ENCODE data around the gene KRT6A. TPM values are rescaled to one million over a fixed set of nuclear protein-coding genes. Genes with fewer than 3 reads are reported as not detected.

KRT6A gene
- total and polyA plus RNA-seq, 9 of the 15 experiments (the other 6 are each of a cell fraction or from before 2014, with no cell fraction given) = 0.26 TPM; not detected in 8

DNA sequence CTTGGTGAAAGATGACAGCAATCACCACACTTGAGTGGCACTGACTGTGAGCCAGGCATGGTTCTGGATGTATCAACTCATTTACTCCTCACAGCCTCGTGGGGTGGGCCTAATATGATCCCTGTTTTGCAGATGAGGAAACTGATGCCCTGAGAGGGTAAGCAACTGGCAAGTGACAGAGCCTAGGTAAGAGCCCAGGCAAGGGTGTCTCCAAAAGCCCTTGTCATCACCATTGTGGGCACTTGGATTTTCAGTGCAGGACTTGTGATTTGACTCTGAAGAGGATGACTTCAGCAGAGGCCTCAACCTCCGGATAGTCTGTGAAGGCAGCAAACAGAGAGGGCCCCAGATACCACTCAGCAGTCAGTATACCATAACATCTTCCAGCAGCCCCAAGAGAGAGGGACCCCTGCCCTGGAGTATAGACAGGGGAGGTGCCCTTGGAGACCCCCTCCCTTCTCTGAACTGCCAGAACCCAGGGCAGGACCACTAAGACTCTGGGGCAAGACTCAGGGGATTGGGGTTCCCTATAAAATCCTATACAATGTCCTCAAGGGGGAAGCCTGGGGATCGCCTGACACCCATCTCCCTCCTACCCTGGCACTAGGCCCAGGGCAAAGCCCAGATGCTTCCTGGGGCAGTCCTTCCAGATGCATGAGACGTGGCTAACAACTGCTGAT, 34.2 kb upstream of the KRT6A start:
- WGBS (ENCODE audit: insufficient coverage, low coverage, missing lambda C conversion rate) = 0% methylated on average over 4 of the region's 4 CpGs
- in situ Hi-C loops (cut with MboI) = no loop called here
- no peak for DNase-seq (ENCODE audit: extremely low read depth in 1 of 4, low spot score in 3 of 4)

More for the DNA sequence above, 34.2 kb upstream of the KRT6A start:
- H4K20me1 ChIP-seq (replicated peaks; ENCODE audit: control insufficient read depth, insufficient read depth, low read length) = peaks cover 5% of the 10 kb centered on the region; the same call in 1 of the 2 replicates
- no TSS peak for BruUV-seq (replicated peaks)
- no peaks in the 10 kb centered on the region for H3K4me1 ChIP-seq (replicated peaks in 1 of 2; ENCODE audit: control insufficient read depth in 2 of 2, insufficient read depth in 2 of 2, low read length in 2 of 2)
- no peaks in the 10 kb centered on the region for H3K9me3 ChIP-seq (replicated peaks; ENCODE audit: control insufficient read depth, insufficient read depth, low read depth, low read length)
- ChIA-PET POLR2A (no interaction called here), CTCF (ENCODE audit: low intra/inter-chr PET ratio) (no interaction called here)
- ATAC-seq (no peak), FAIRE-seq (no peak)
- H3K4me2 ChIP-seq (ENCODE audit: insufficient read depth, low read length) = no peak overlapping the region
- no peaks in the 10 kb centered on the region for H3K79me2 ChIP-seq (ENCODE audit: control insufficient read depth, insufficient read depth, low read length)
- no peak for TF ChIP-seq ZNF280B (CRISPR knock-in tag; IDR thresholded peaks at IDR 0.05)
- no peaks in the 10 kb centered on the region for H3K36me3 ChIP-seq (ENCODE audit: control insufficient read depth, insufficient read depth, low read length)
- intact Hi-C loops (cut with micrococcal nuclease) = no loop called here
- no peak overlapping the region for H3K4me3 ChIP-seq
- no peaks in the 10 kb centered on the region for H3K9me1 ChIP-seq (ENCODE audit: control insufficient read depth, insufficient read depth, low read length)
- H3K27me3 ChIP-seq (ENCODE audit: control insufficient read depth in 2 of 2, insufficient read depth in 2 of 2, low read length in 2 of 2) = peaks cover 5 to 51% of the 10 kb centered on the region in 2 experiments; a peak in 4 of 5 replicates
- H3K9ac ChIP-seq (ENCODE audit: insufficient read depth in 1 of 2, low read depth in 2 of 2, low read length in 2 of 2) = no peak overlapping the region
- H3K27ac ChIP-seq (ENCODE audit: extremely low read depth, low read depth, low read length) = no peak overlapping the region
- no peak overlapping the region for H2AFZ ChIP-seq (ENCODE audit: low read depth, low read length)
